Kidney (tissue), 14 donors: Measurements from ENCODE around the gene CHAT. TPM values are rescaled to one million over a fixed set of nuclear protein-coding genes. Genes with fewer than 3 reads are reported as not detected.

ENCODE experiments used
- DNase-seq, 5 donors: peaks; one replicate each; pipeline ENCODE4 v3.0.0-alpha.2; 2013 to 2020
- FAIRE-seq: peaks from 2 replicates; lab custom pipeline; 2012; peaks lifted over from hg19 to GRCh38; lab: Jason Lieb, UNC
- H3K27ac ChIP-seq, 2 donors: one replicate each; pipeline ENCODE4 v1.7.0; 2013; ENCODE audit warnings: low read depth in 2 of 2, low read length in 2 of 2, inconsistent platforms in 1 of 2
- H3K27me3 ChIP-seq: one replicate; pipeline ENCODE4 v1.7.1; 2013; ENCODE audit warnings: low read length, inconsistent platforms; ENCODE audit not compliant: control insufficient read depth, insufficient read depth
- H3K36me3 ChIP-seq, 3 donors: one replicate each; pipeline versions ENCODE4 v1.7.0 to v1.7.1; 2013; ENCODE audit warnings: low read length in 3 of 3, control low read depth in 1 of 3, inconsistent platforms in 1 of 3; ENCODE audit not compliant: insufficient read depth in 3 of 3, control insufficient read depth in 2 of 3
- H3K4me1 ChIP-seq, 3 donors: one replicate each; pipeline versions ENCODE4 v1.7.0 to v1.7.1; 2013; ENCODE audit warnings: low read length in 3 of 3, inconsistent platforms in 1 of 3, low read depth in 1 of 3; ENCODE audit not compliant: control insufficient read depth in 2 of 3, insufficient read depth in 2 of 3
- H3K4me3 ChIP-seq, 3 donors: one replicate each; pipeline versions ENCODE4 v1.7.0 to v1.8.1; 2013; ENCODE audit warnings: low read length in 3 of 3, control low read depth in 1 of 3, inconsistent platforms in 1 of 3
- H3K9ac ChIP-seq, 3 donors: one replicate each; pipeline versions ENCODE4 v1.7.0 to v1.7.1; 2013; ENCODE audit warnings: low read length in 3 of 3, control low read depth in 1 of 3, inconsistent platforms in 1 of 3
- H3K9me3 ChIP-seq, 3 donors: one replicate each; pipeline versions ENCODE4 v1.7.0 to v1.7.1; 2013; ENCODE audit warnings: low read length in 3 of 3, control low read depth in 1 of 3, inconsistent platforms in 1 of 3; ENCODE audit not compliant: control insufficient read depth in 2 of 3, insufficient read depth in 1 of 3
- intact Hi-C: fragments of 100-400 bp; cut with DNase I; formaldehyde crosslinking; loops from one replicate; pipeline ENCODE4 v1.11.1; 2022
- polyA plus RNA-seq: library from polyadenylated mRNA; stranded (reverse); fragments of 350-450 nt; fragmentation: Illumina TruSeq; extraction: RNeasy Lipid Tissue Mini Kit (QIAGEN cat#74804); gene quantifications from one replicate; pipeline ENCODE4 v1.2.3, GENCODE V29; 2014; ENCODE audit warnings: low read depth, low replicate concordance; ENCODE audit not compliant: insufficient read depth
- total RNA-seq: library from RNA; stranded (reverse); fragmentation: NEBNext Ultra II Directional; extraction: Animal tissue kit (Norgen Biotek cat#: 25700); gene quantifications from one replicate; pipeline ENCODE4 v1.2.1, GENCODE V29; 2021
- TF ChIP-seq, protein P1 (sequence below): IDR thresholded peaks from 3 replicates; pipeline ENCODE4 v1.5.1; 2012; ENCODE audit warnings: mild to moderate bottlenecking, moderate library complexity, borderline replicate concordance; ENCODE audit not compliant: insufficient read depth; ENCODE audit errors: extremely low read depth
- donor health status: control.
- donor health status: control.
- donor health status: control.
- donor health status: control.
- donor health status: control.
- donor health status: DM: yes; HTN: yes; CAD: no.
- donor health status: Normal renal cell carcinoma (clear cell type).

Gene CHAT
- total and polyA plus RNA-seq, 2 donors from 2014 or later: not detected

DNA sequence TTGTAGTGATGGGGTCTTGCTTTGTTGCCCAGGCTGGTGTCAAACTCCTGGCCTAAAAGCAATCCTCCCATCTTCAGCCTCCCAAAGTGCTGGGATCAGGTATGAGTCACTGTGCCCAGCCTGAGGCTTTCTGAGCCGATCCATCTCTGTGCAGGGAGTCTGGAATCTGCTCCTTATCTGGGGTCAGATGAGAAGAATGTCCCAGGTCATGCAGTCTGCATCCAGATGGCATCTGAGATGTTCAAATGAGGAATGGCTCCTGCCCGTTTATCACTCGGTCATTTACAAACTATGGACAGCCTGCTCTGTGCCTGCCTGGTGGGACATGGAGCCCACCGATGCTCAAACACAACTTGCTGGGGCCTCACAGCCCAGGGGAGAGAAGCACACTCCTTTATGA, 14.9 kb upstream of the CHAT start:
- intact Hi-C loops: no loop called here
- FAIRE-seq: no peak
- no peak overlapping the region for H3K4me3 ChIP-seq
- TF ChIP-seq, protein P1, sequence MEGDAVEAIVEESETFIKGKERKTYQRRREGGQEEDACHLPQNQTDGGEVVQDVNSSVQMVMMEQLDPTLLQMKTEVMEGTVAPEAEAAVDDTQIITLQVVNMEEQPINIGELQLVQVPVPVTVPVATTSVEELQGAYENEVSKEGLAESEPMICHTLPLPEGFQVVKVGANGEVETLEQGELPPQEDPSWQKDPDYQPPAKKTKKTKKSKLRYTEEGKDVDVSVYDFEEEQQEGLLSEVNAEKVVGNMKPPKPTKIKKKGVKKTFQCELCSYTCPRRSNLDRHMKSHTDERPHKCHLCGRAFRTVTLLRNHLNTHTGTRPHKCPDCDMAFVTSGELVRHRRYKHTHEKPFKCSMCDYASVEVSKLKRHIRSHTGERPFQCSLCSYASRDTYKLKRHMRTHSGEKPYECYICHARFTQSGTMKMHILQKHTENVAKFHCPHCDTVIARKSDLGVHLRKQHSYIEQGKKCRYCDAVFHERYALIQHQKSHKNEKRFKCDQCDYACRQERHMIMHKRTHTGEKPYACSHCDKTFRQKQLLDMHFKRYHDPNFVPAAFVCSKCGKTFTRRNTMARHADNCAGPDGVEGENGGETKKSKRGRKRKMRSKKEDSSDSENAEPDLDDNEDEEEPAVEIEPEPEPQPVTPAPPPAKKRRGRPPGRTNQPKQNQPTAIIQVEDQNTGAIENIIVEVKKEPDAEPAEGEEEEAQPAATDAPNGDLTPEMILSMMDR: no peak
- H3K9me3 ChIP-seq: no peaks in the 10 kb centered on the region
- H3K36me3 ChIP-seq: no peaks in the 10 kb centered on the region
- no peak overlapping the region for H3K27ac ChIP-seq
- no peak overlapping the region for H3K9ac ChIP-seq
- H3K4me1 ChIP-seq: no peaks in the 10 kb centered on the region
- no peaks in the 10 kb centered on the region for H3K27me3 ChIP-seq
- peak in 1 of 5 donors; percentile 3 for DNase-seq

DNA sequence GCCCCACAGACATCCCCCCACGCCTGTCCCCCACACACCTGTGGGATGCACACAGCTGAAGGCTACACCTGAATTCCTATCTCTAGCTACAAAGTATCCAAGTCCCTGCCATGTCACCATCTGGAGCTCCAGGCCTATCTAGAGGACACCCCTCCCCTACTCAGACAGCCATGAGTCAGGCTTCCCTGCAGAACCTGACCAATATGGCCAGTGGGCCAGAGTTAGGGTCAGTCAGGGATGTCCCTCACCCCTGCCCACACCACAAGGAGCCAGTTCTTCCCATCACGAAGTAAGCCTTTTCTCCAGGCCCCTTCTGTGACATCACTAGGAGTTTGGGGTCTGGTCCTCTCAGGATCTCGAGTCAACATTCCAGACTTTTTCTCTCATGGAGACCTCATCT, 14.3 kb upstream of the CHAT start:
- no peaks in the 10 kb centered on the region for H3K27me3 ChIP-seq
- TF ChIP-seq, protein P1: no peak
- no peak overlapping the region for H3K4me3 ChIP-seq
- H3K9ac ChIP-seq: no peak overlapping the region
- H3K9me3 ChIP-seq: no peaks in the 10 kb centered on the region
- H3K4me1 ChIP-seq: no peaks in the 10 kb centered on the region
- intact Hi-C loops: no loop called here
- H3K36me3 ChIP-seq: no peaks in the 10 kb centered on the region
- FAIRE-seq (no peak), DNase-seq (peak in 1 of 5 donors; percentile 5)
- no peak overlapping the region for H3K27ac ChIP-seq

DNA sequence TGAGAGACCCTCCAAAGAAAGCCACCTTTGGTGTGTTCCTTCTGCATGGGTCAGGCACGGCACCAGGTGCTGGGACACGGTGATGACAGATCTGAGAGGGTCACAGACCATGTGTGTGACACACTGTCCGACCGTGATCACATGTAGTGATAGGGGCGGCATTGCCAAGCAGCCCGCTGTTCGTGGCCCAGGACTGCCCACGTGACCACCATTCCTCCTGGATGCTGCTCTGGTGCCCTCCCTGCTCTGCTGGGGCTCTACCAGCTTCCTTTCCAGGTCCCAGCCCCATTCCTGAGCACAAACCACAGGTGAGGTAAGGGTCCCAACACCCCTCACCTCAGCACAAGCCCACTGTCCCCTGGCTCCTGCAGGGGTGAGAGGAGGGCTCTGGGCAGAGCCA, 13.8 kb upstream of the CHAT start:
- Histone ChIP-seq H3K27me3 (no peaks in the 10 kb centered on the region), H3K9me3 (no peaks in the 10 kb centered on the region), H3K4me1 (no peaks in the 10 kb centered on the region), H3K9ac (no peak overlapping the region), H3K4me3 (no peak overlapping the region), H3K27ac (no peak overlapping the region), H3K36me3 (no peaks in the 10 kb centered on the region)
- FAIRE-seq: no peak
- no peak for DNase-seq
- TF ChIP-seq, protein P1: no peak
- intact Hi-C loops: no loop called here

DNA sequence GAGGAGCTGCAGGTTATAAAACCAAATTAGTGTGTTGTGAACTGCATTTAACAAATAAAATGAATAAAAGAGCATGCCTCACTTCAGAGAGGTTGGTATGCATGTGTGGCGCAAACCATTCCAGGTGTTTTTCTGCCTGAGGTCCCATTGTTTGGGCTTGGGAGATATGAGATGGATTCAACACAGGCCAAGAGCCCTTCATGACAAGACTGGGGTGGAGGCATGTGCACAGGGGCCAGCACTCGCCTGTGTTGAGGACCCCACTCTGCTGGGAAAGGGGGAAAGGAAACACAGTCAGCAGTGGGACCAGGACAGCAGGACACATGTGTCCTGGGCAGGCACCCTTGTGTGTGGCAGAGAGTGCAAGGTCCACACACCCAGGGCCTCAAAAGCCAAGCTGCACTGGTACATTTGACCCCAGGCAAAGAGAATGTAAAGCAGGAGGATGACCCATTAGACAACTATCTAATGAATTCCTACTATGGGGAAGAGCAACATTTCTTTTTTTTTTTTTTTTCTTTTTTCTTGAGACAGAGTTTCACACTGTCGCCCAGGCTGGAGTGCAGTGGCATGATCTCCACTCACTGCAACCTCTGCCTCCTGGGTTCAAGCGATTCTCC, 12.9 kb upstream of the CHAT start:
- Histone ChIP-seq H3K27ac (no peak overlapping the region), H3K27me3 (no peaks in the 10 kb centered on the region), H3K9me3 (no peaks in the 10 kb centered on the region), H3K4me3 (no peak overlapping the region), H3K4me1 (no peaks in the 10 kb centered on the region), H3K9ac (no peak overlapping the region), H3K36me3 (no peaks in the 10 kb centered on the region)
- intact Hi-C loops: no loop called here
- FAIRE-seq (no peak), DNase-seq (peak in 1 of 5 donors; percentile 2)
- TF ChIP-seq, protein P1: no peak
